Smooth muscle cell (in vitro differentiated cells): ENCODE data around the gene ACTR3. TPM values are rescaled to one million over a fixed set of nuclear protein-coding genes. Genes with fewer than 3 reads are reported as not detected.

Source experiments
- DNase-seq: peaks from one replicate; lab custom pipeline; 2025; ENCODE audit not compliant: unreplicated experiment; lab: John Stamatoyannopoulos, UW
- H2AFZ ChIP-seq: fragments of 200-600 bp; sonication (generic); 2 replicates; pipeline ENCODE4 v1.6.0; 2016; ENCODE audit warnings: antibody characterized with exemption, low read depth, mild to moderate bottlenecking
- H3F3A ChIP-seq: fragments of 200-600 bp; sonication (generic); 2 replicates; pipeline ENCODE4 v1.6.0; 2017; ENCODE audit warnings: antibody characterized with exemption, low read depth
- H3K27ac ChIP-seq: fragments of 200-600 bp; sonication (generic); 2 replicates; pipeline ENCODE4 v1.5.1; 2016; ENCODE audit warnings: low read depth, mild to moderate bottlenecking
- H3K27me3 ChIP-seq: fragments of 200-600 bp; sonication (generic); 2 replicates; pipeline ENCODE4 v1.6.1; 2016; ENCODE audit warnings: low read depth, mild to moderate bottlenecking
- H3K36me3 ChIP-seq: fragments of 200-600 bp; sonication (generic); 2 replicates; pipeline ENCODE4 v1.5.1; 2016; ENCODE audit warnings: low read depth
- H3K4me1 ChIP-seq: fragments of 200-600 bp; sonication (generic); 2 replicates; pipeline ENCODE4 v1.5.1; 2016; ENCODE audit warnings: low read depth
- H3K4me2 ChIP-seq: fragments of 200-600 bp; sonication (generic); 2 replicates; pipeline ENCODE4 v1.6.0; 2016; ENCODE audit warnings: mild to moderate bottlenecking
- H3K4me3 ChIP-seq: fragments of 200-600 bp; sonication (generic); 2 replicates; pipeline ENCODE4 v1.5.1; 2016; ENCODE audit warnings: mild to moderate bottlenecking
- H3K79me2 ChIP-seq: fragments of 200-600 bp; sonication (generic); 2 replicates; pipeline ENCODE4 v1.6.0; 2016; ENCODE audit warnings: low read depth, mild to moderate bottlenecking
- H3K9ac ChIP-seq: fragments of 200-600 bp; sonication (generic); 2 replicates; pipeline ENCODE4 v1.6.0; 2016; ENCODE audit warnings: low read depth
- H3K9me3 ChIP-seq: fragments of 200-600 bp; sonication (generic); replicated peaks from 2 replicates; pipeline ENCODE4 v1.5.1; 2016; ENCODE audit warnings: low read depth
- H4K20me1 ChIP-seq: fragments of 200-600 bp; sonication (generic); 2 replicates; pipeline ENCODE4 v1.6.0; 2016; ENCODE audit warnings: low read depth
- WGBS: methylation state at CpG from one replicate; pipeline ENCODE4 v1.1.7; 2016; ENCODE audit warnings: low lambda C conversion rate; 5-methylcytosine and 5-hydroxymethylcytosine counted together
- polyA plus RNA-seq: library from polyadenylated mRNA; unstranded; fragments of >200 nt; fragmentation: Nextera tagmentation; extraction: Ambion mirVana; gene quantifications from 2 replicates; pipeline ENCODE4 v1.2.1, GENCODE V29; 2016
- total RNA-seq: library from RNA; depleted of rRNA; stranded (reverse); fragments of >200 nt; gene quantifications from 2 replicates; pipeline ENCODE4 v1.2.3, GENCODE V29; 2014
- TF ChIP-seq, protein P1 (sequence below): fragments of 200-600 bp; sonication (generic); IDR thresholded peaks from 2 replicates; pipeline ENCODE4 v1.5.1; 2017; ENCODE audit warnings: borderline replicate concordance, mild to moderate bottlenecking, antibody characterized with exemption; ENCODE audit not compliant: insufficient read depth, poor library complexity, severe bottlenecking

Gene ACTR3
- total and polyA plus RNA-seq, 2 experiments from 2014 or later: 173 to 263 TPM

DNA sequence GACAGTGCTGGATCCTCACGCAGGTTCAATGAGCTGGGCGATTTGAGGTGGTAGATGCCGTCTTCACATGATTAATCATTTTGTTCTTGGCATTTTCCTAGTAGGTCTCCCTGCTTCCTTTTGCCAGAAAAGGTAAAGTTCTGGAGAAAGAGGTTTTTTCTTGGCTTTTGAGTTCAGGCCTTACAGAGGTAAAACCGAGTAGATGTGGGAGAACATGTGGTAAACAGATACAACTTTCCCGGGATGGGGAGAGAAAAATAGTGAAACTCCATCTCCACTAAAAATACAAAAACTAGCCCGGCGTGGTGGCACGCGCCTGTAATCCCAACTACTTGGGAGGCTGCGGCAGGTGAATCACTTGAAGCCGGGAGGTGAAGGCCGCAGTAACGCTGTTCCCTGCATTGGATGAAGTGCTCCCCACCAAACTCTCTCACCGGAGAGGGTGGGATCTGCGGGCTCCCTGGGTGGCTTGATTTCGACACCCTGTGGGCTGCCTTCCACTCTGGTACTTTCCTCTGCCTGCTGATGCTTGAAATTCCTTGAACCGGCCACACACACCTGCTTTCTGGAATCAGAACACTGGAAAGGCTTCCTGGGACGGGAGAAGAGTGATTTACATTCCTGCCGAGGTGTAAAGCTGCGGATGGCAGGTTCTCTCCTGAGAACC, 88.8 kb downstream of the ACTR3 start:
- Histone ChIP-seq H4K20me1 (no peaks in the 10 kb centered on the region), H3K36me3 (no peaks in the 10 kb centered on the region), H3K9me3 (no peaks in the 10 kb centered on the region), H3K9ac (no peak overlapping the region), H3K4me3 (no peak overlapping the region), H3K27me3 (no peaks in the 10 kb centered on the region), H2AFZ (no peak overlapping the region), H3K27ac (peak overlapping the region; percentile 61), H3F3A (peaks cover 7% of the 10 kb centered on the region), H3K4me1 (no peaks in the 10 kb centered on the region), H3K4me2 (no peak overlapping the region), H3K79me2 (no peaks in the 10 kb centered on the region)
- TF ChIP-seq, protein P1, sequence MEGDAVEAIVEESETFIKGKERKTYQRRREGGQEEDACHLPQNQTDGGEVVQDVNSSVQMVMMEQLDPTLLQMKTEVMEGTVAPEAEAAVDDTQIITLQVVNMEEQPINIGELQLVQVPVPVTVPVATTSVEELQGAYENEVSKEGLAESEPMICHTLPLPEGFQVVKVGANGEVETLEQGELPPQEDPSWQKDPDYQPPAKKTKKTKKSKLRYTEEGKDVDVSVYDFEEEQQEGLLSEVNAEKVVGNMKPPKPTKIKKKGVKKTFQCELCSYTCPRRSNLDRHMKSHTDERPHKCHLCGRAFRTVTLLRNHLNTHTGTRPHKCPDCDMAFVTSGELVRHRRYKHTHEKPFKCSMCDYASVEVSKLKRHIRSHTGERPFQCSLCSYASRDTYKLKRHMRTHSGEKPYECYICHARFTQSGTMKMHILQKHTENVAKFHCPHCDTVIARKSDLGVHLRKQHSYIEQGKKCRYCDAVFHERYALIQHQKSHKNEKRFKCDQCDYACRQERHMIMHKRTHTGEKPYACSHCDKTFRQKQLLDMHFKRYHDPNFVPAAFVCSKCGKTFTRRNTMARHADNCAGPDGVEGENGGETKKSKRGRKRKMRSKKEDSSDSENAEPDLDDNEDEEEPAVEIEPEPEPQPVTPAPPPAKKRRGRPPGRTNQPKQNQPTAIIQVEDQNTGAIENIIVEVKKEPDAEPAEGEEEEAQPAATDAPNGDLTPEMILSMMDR: no peak
- 93% methylated on average over 20 of the region's 20 CpGs for WGBS
- no peak for DNase-seq

DNA sequence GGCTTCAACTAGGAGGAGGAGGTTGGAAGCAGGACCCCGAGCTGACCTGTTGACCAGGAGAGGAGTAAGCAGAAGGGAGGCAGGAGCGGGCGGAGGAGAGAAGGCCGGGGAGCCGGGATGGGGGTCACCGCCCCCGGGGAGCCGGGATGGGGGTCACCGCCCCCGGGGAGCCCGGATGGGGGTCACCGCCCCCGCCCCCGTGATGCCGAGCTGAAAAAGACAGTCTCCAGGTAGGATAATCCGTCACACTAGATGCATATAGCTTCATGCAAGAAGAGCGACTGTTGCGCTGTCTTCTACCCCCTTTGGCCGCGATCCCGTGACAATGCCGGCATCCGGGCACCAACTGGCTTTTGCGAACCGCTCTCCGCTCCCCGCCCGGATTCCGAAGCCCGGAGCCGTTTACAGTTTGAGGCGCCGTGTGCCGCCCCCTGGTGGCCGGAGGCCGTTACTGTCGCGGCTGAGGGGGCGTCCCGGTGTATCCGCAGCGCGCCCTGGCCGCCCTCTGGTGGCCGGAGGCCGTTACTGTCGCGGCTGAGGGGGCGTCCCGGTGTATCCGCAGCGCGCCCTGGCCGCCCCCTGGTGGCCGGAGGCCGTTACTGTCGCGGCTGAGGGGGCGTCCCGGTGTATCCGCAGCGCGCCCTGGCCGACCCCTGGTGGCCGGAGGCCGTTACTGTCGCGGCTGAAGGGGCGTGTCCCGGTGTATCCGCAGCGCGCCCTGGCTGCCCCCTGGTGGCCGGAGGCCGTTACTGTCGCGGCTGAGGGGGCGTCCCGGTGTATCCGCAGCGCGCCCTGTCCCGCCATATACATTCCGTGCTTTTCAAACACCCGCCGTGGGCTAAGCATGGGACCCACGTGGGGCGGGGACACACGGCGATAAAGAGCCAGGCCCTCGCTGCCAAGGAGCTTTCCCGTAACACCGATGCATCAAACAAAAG, 89.6 kb downstream of the ACTR3 start:
- TF ChIP-seq, protein P1: peak; percentile 70
- H3K4me3 ChIP-seq: no peak overlapping the region
- H3F3A ChIP-seq: peaks cover 7% of the 10 kb centered on the region
- H3K27ac ChIP-seq: no peak overlapping the region
- H2AFZ ChIP-seq: no peak overlapping the region
- H3K79me2 ChIP-seq: no peaks in the 10 kb centered on the region
- H3K36me3 ChIP-seq: no peaks in the 10 kb centered on the region
- H3K27me3 ChIP-seq: no peaks in the 10 kb centered on the region
- H3K4me2 ChIP-seq: no peak overlapping the region
- WGBS: 94% methylated on average over 78 of the region's 93 CpGs
- no peak overlapping the region for H3K9ac ChIP-seq
- no peaks in the 10 kb centered on the region for H4K20me1 ChIP-seq
- no peaks in the 10 kb centered on the region for H3K4me1 ChIP-seq
- no peaks in the 10 kb centered on the region for H3K9me3 ChIP-seq
- DNase-seq: no peak

DNA sequence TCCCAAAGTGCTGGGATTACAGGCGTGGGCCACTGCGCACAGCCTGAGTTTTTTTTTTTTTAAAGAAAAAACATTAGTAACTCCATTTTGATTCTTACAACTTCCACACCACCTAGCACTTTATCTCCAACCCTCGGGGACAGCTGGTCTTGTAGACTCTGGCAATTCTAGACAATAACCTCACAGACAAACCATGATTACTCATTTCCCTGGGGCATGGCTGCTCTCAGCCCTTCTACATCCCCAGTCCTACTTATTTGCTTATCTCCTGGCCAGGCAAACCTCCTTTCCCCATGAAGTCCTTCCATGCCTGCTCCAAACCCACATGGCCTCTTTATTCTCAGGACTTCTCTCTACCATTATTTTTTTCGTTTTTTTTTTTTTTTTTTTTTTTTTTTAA, 91.1 kb downstream of the ACTR3 start:
- Histone ChIP-seq H3K9me3 (no peaks in the 10 kb centered on the region), H3K9ac (no peak overlapping the region), H3K4me1 (no peaks in the 10 kb centered on the region), H3F3A (peaks cover 7% of the 10 kb centered on the region), H3K4me3 (no peak overlapping the region), H3K79me2 (no peaks in the 10 kb centered on the region), H3K27me3 (no peaks in the 10 kb centered on the region), H3K36me3 (no peaks in the 10 kb centered on the region), H2AFZ (no peak overlapping the region), H4K20me1 (no peaks in the 10 kb centered on the region), H3K4me2 (no peak overlapping the region), H3K27ac (no peak overlapping the region)
- 66% methylated on average over 4 of the region's 4 CpGs for WGBS
- TF ChIP-seq, protein P1: no peak
- DNase-seq: no peak
